Measurements from ENCODE around the gene TEX19.

Gene TEX19

DNA sequence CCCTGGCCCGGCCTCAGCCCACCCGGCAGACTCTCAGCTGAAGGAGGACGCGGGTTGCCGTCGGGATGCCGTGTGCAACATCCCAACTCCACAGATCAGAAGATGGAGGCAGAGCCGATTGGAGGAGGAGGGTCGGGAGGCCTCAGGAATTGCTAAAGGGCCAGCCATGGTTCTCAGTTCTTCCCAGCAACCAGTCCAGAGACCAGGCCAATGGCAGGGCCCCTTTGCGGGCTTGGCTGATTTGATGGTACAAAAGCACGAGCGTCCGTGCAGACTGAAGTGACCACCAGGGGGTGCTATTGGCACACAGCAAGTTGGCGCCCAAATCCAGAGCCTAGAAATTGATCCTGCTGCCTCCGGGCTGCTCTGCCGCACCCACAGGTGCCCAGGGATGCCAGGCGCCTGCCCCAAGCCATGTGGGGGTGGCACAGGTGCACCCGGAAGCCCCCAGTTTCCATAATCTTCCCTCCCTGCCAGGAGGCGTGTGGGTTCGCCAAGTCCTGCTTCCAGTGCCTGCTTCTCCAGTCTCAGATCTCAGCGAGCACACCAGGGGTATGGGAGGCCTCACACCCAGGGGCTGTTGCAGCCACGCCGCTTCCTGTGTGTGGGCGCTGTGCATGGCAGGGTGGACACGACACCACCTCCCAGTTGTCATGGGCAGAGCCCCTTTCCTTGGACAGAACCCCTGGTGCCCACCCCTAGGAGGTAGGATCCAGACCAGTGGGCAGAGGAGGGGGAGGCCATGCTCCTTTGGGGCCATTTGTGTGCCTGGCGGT is 7.1 kb upstream of the TEX19 start:
- in situ Hi-C loops (cut with HindIII; ENCODE audit: low pct_ligation_motif_present, low sequenced_read_pairs): no loop called here
- peak; percentile 87 for DNase-seq
- Histone ChIP-seq H3K36me3 (replicated peaks) (no peaks in the 10 kb centered on the region), H3K27me3 (replicated peaks) (no peaks in the 10 kb centered on the region), H3K4me3 (ENCODE audit: low read depth, low read length) (no peak overlapping the region), H3K27ac (no peak overlapping the region)
- TF ChIP-seq, protein P1, sequence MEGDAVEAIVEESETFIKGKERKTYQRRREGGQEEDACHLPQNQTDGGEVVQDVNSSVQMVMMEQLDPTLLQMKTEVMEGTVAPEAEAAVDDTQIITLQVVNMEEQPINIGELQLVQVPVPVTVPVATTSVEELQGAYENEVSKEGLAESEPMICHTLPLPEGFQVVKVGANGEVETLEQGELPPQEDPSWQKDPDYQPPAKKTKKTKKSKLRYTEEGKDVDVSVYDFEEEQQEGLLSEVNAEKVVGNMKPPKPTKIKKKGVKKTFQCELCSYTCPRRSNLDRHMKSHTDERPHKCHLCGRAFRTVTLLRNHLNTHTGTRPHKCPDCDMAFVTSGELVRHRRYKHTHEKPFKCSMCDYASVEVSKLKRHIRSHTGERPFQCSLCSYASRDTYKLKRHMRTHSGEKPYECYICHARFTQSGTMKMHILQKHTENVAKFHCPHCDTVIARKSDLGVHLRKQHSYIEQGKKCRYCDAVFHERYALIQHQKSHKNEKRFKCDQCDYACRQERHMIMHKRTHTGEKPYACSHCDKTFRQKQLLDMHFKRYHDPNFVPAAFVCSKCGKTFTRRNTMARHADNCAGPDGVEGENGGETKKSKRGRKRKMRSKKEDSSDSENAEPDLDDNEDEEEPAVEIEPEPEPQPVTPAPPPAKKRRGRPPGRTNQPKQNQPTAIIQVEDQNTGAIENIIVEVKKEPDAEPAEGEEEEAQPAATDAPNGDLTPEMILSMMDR (IDR thresholded peaks at IDR 0.05; ENCODE audit: low read depth, low read length, missing control alignments): peak; percentile 94

- Histone ChIP-seq H3K27ac (no peak overlapping the region), H3K27me3 (replicated peaks) (no peaks in the 10 kb centered on the region), H3K36me3 (replicated peaks) (no peaks in the 10 kb centered on the region), H3K4me3 (ENCODE audit: low read depth, low read length) (no peak overlapping the region)
- no peak for DNase-seq
- TF ChIP-seq, protein P1 (IDR thresholded peaks at IDR 0.05; ENCODE audit: low read depth, low read length, missing control alignments): no peak
- in situ Hi-C loops (cut with HindIII; ENCODE audit: low pct_ligation_motif_present, low sequenced_read_pairs): no loop called here
Observed at GRCh38 chr17:82353484-82353883, 5.6 kb upstream of the TEX19 start.

DNA sequence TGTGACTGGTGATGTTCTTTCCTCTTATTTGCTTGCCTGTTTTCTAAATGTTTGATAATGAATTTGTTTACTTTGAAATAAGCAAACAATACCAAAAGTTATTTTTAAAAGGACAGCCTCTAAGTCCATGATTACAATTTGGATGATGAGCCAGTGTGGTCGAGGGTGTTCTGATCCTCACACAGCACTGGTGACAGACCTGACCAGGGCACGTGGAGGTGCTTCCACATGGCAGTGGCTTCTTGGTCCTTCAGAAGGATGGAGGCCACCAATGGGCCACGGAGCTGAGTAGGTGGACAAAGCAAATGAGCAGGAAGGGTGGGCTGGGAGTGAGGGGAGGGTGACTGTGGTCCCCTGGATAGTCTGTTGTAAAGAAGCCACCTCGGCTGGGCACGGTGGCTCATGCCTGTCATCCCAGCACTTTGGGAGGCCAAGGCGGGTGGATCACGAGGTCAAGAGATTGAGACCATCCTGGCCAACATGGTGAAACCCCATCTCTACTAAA is 4.2 kb upstream of the TEX19 start:
- H3K27ac ChIP-seq: no peak overlapping the region
- no peak overlapping the region for H3K4me3 ChIP-seq (ENCODE audit: low read depth, low read length)
- H3K27me3 ChIP-seq (replicated peaks): no peaks in the 10 kb centered on the region
- no peak for DNase-seq
- H3K36me3 ChIP-seq (replicated peaks): no peaks in the 10 kb centered on the region
- in situ Hi-C loops (cut with HindIII; ENCODE audit: low pct_ligation_motif_present, low sequenced_read_pairs): no loop called here
- TF ChIP-seq, protein P1 (IDR thresholded peaks at IDR 0.05; ENCODE audit: low read depth, low read length, missing control alignments): no peak

GRCh38 chr17:82355770-82356427 is 3.1 kb upstream of the TEX19 start:
- no peak for DNase-seq
- TF ChIP-seq, protein P1 (IDR thresholded peaks at IDR 0.05; ENCODE audit: low read depth, low read length, missing control alignments): no peak

GRCh38 chr17:82356845-82357355 is 2.1 kb upstream of the TEX19 start:
- Histone ChIP-seq H3K36me3 (replicated peaks) (no peaks in the 10 kb centered on the region), H3K27ac (no peak overlapping the region), H3K27me3 (replicated peaks) (no peaks in the 10 kb centered on the region), H3K4me3 (ENCODE audit: low read depth, low read length) (no peak overlapping the region)
- no peak for DNase-seq
- TF ChIP-seq, protein P1 (IDR thresholded peaks at IDR 0.05; ENCODE audit: low read depth, low read length, missing control alignments): no peak
- in situ Hi-C loops (cut with HindIII; ENCODE audit: low pct_ligation_motif_present, low sequenced_read_pairs): no loop called here

More at GRCh38 chr17:82355770-82356427, 3.1 kb upstream of the TEX19 start:
- Histone ChIP-seq H3K36me3 (replicated peaks) (no peaks in the 10 kb centered on the region), H3K4me3 (ENCODE audit: low read depth, low read length) (no peak overlapping the region), H3K27ac (no peak overlapping the region), H3K27me3 (replicated peaks) (no peaks in the 10 kb centered on the region)
- in situ Hi-C loops (cut with HindIII; ENCODE audit: low pct_ligation_motif_present, low sequenced_read_pairs): no loop called here

All from brain microvascular endothelial cell (primary cell).